Fibroblast of the aortic adventitia (primary cell): ENCODE data around the gene CXCL16. TPM values are rescaled to one million over a fixed set of nuclear protein-coding genes. Genes with fewer than 3 reads are reported as not detected.
A peak's percentile ranks its signal among the peaks of the same experiment; 100 is the strongest.

Experiments used
- DNase-seq: peaks from one replicate; pipeline ENCODE4 v3.0.0-alpha.2; 2010; ENCODE audit warnings: low read depth
- H3K4me3 ChIP-seq: 2 replicates; pipeline ENCODE4 v1.5.1; 2011; ENCODE audit warnings: low read depth, mild to moderate bottlenecking, control low read depth, low read length, moderate library complexity
- total RNA-seq: library from RNA; depleted of rRNA; stranded (reverse); fragments of >200 nt; gene quantifications from 2 replicates; pipeline ENCODE4 v1.2.3, GENCODE V29; 2012; ENCODE audit warnings: low replicate concordance
- TF ChIP-seq, protein P1 (sequence below): IDR thresholded peaks from 2 replicates; pipeline ENCODE4 v1.5.1; 2011; ENCODE audit warnings: mild to moderate bottlenecking, low read length, control low read depth, inconsistent platforms; ENCODE audit not compliant: insufficient read depth

The CXCL16 gene, protein sequence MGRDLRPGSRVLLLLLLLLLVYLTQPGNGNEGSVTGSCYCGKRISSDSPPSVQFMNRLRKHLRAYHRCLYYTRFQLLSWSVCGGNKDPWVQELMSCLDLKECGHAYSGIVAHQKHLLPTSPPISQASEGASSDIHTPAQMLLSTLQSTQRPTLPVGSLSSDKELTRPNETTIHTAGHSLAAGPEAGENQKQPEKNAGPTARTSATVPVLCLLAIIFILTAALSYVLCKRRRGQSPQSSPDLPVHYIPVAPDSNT
- total RNA-seq, result 2.6 TPM in 2 replicates

GRCh38 chr17:4739122-4740024 is at the start of gene CXCL16, which contains the start of gene ZMYND15:
Gene CXCL16, minus strand, starts transcription at chr17:4739928. Its CDS starts 589 bp downstream, at chr17:4739339.
Gene ZMYND15, plus strand, starts transcription at chr17:4739833. Its CDS starts 716 bp downstream, at chr17:4740549.
- DNase-seq, result peak; percentile 33
- TF ChIP-seq, protein P1, sequence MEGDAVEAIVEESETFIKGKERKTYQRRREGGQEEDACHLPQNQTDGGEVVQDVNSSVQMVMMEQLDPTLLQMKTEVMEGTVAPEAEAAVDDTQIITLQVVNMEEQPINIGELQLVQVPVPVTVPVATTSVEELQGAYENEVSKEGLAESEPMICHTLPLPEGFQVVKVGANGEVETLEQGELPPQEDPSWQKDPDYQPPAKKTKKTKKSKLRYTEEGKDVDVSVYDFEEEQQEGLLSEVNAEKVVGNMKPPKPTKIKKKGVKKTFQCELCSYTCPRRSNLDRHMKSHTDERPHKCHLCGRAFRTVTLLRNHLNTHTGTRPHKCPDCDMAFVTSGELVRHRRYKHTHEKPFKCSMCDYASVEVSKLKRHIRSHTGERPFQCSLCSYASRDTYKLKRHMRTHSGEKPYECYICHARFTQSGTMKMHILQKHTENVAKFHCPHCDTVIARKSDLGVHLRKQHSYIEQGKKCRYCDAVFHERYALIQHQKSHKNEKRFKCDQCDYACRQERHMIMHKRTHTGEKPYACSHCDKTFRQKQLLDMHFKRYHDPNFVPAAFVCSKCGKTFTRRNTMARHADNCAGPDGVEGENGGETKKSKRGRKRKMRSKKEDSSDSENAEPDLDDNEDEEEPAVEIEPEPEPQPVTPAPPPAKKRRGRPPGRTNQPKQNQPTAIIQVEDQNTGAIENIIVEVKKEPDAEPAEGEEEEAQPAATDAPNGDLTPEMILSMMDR, result no peak
- H3K4me3 ChIP-seq, result peak within 1 kb of the TSS; percentile 74

GRCh38 chr17:4788807-4789700 is 49.3 kb upstream of the CXCL16 start, which contains the start of gene GLTPD2:
Gene GLTPD2, plus strand, starts transcription at chr17:4788964. Its CDS starts 48 bp downstream, at chr17:4789012.
- TF ChIP-seq, protein P1, result no peak
- DNase-seq, result no peak
- peak within 1 kb of the TSS; percentile 75 for H3K4me3 ChIP-seq

DNA sequence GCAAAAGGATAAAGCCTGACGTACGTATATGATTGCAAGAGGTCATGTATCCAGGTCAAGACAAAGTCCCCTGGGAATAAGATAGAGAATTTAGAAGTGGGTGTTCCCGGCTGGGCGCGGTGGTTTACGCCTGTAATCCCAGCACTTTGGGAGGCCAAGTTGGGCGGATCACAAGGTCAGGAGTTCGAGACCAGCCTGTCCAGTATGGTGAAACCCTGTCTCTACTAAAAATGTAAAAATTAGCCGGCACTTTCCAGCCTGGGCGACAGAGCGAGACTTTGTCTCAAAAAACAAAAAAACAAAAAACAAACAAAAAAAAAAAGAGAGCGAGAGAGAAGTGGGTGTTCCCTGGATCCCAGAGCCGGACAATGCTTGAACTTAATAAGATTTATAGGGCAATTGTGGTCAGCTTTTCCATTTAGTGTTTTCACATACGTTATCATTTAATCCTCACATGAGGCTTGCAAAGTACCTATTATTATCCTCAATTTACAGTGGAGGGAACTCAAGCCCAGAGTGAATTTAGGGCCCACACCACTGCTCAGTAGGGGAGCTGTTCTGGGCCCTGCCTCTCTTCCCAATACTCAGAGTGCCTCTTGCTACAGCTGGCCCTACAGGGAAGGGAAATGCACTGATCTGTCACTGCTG is 48.6 kb upstream of the CXCL16 start:
- DNase-seq, result peak; percentile 58
- TF ChIP-seq, protein P1, result no peak
- no peak overlapping the region for H3K4me3 ChIP-seq

DNA sequence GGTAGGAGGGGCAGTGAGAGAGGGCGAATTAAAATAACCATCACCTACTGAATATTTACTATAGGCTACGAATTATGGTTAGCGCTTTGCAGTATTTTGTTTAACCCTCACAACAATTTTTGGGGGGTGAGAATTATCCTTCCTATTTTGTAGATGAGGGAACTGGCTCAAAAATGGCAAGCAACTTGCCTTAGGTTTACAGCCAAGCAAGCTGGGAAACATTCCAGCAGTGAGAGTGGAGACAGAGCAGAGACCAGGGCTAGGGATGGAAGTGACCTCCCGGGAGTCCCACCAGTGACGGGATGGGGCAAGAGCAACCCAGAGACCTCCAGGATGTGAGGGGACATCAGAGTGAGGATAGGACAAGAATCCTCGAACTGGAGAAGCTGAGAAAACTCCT is 46.8 kb upstream of the CXCL16 start:
- no peak overlapping the region for H3K4me3 ChIP-seq
- TF ChIP-seq, protein P1, result no peak
- peak; percentile 43 for DNase-seq

GRCh38 chr17:4786106-4786511 is 46.4 kb upstream of the CXCL16 start, which contains the start of gene VMO1:
Gene VMO1, minus strand, starts transcription at chr17:4786364. Its CDS starts 12 bp downstream, at chr17:4786352.
- DNase-seq, result peak; percentile 57
- H3K4me3 ChIP-seq, result peak within 1 kb of the TSS; percentile 10
- TF ChIP-seq, protein P1, result no peak
